Adrenal gland (tissue), 5 donors: ENCODE results near the gene SPEG.

Experiments
- POLR2A ChIP-seq, 2 donors: fragments of 450-650 bp; IDR thresholded peaks; one replicate each; pipeline ENCODE4 v1.6.1; 2017; ENCODE audit warnings: antibody characterized with exemption in 2 of 2, mild to moderate bottlenecking in 2 of 2, moderate library complexity in 1 of 2
- TF ChIP-seq, protein P1 (sequence below), 6 experiments: fragments of 450-650 bp in 4 of 6; fragments of 200-600 bp in 2 of 6; sonication (generic) in 1 of 6; IDR thresholded peaks; 1 replicate in 5 of 6; 2 replicates in 1 of 6; pipeline versions ENCODE4 v1.5.1 to v1.8.0; 2016 to 2021; ENCODE audit warnings: antibody characterized with exemption in 6 of 6, mild to moderate bottlenecking in 2 of 6, moderate library complexity in 1 of 6
- donor health status: DM: no; HTN: no; CAD: no.

DNA sequence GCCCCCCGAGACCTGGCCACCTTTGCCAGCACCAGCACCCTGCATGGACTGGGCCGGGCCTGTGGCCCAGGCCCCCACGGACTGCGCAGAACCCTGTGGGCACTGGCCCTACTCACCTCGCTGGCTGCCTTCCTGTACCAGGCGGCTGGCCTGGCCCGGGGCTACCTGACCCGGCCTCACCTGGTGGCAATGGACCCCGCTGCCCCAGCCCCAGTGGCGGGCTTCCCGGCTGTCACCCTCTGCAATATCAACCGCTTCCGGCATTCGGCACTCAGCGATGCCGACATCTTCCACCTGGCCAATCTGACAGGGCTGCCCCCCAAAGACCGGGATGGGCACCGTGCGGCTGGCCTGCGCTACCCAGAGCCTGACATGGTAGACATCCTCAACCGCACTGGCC lies 80.2 kb downstream of the SPEG start:
- TF ChIP-seq, protein P1, sequence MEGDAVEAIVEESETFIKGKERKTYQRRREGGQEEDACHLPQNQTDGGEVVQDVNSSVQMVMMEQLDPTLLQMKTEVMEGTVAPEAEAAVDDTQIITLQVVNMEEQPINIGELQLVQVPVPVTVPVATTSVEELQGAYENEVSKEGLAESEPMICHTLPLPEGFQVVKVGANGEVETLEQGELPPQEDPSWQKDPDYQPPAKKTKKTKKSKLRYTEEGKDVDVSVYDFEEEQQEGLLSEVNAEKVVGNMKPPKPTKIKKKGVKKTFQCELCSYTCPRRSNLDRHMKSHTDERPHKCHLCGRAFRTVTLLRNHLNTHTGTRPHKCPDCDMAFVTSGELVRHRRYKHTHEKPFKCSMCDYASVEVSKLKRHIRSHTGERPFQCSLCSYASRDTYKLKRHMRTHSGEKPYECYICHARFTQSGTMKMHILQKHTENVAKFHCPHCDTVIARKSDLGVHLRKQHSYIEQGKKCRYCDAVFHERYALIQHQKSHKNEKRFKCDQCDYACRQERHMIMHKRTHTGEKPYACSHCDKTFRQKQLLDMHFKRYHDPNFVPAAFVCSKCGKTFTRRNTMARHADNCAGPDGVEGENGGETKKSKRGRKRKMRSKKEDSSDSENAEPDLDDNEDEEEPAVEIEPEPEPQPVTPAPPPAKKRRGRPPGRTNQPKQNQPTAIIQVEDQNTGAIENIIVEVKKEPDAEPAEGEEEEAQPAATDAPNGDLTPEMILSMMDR (IDR thresholded peaks at IDR 0.05) = no peak
- TF ChIP-seq POLR2A (IDR thresholded peaks at IDR 0.05) = no peak
